ENCODE data around the gene CCSER1. TPM values are rescaled to one million over a fixed set of nuclear protein-coding genes. Genes with fewer than 3 reads are reported as not detected.
"Not testable (repeated sequence)": the region's sequence is repeated elsewhere in the genome, so short reads cannot be mapped to it uniquely, and the experiment has no call there.

Gene CCSER1
- total RNA-seq, 2 experiments from 2014 or later = not detected

DNA sequence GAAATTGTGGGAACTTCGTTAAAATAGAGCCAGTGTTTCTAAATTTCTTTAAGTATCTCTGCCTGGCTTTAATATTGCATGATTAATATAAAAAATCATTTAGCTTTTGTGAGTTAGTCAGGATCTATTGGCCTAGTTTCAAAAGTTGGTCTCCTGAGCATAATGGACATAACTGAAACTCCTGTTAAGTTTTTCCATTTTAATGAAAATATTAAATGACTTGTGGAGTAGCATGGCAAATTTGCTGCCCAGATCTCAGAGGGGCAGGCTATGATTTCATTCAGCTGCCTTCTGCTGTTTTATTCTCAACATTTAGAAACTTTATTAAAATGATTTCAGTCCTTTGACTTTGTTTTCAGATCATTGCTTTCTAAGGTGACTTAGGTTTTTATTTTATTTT, 1213.6 kb downstream of the CCSER1 start:
- no peak for TF ChIP-seq EZH2phosphoT487 (IDR thresholded peaks at IDR 0.05; ENCODE audit: borderline replicate concordance, low read depth, low read length)
- TF ChIP-seq, protein P1, sequence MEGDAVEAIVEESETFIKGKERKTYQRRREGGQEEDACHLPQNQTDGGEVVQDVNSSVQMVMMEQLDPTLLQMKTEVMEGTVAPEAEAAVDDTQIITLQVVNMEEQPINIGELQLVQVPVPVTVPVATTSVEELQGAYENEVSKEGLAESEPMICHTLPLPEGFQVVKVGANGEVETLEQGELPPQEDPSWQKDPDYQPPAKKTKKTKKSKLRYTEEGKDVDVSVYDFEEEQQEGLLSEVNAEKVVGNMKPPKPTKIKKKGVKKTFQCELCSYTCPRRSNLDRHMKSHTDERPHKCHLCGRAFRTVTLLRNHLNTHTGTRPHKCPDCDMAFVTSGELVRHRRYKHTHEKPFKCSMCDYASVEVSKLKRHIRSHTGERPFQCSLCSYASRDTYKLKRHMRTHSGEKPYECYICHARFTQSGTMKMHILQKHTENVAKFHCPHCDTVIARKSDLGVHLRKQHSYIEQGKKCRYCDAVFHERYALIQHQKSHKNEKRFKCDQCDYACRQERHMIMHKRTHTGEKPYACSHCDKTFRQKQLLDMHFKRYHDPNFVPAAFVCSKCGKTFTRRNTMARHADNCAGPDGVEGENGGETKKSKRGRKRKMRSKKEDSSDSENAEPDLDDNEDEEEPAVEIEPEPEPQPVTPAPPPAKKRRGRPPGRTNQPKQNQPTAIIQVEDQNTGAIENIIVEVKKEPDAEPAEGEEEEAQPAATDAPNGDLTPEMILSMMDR (conservative IDR thresholded peaks at IDR 0.05; ENCODE audit: low read length) = no peak
- H3K4me3 ChIP-seq (ENCODE audit: low read depth, low read length, poor library complexity, severe bottlenecking) = no peak overlapping the region
- ChIA-PET POLR2A (no interaction called here), CTCF (ENCODE audit: unreplicated experiment) (no interaction called here)
- H3K27ac ChIP-seq (ENCODE audit: low read depth, low read length, poor library complexity, severe bottlenecking) = no peak overlapping the region
- BruUV-seq (replicated peaks) = no TSS peak
- no peaks in the 10 kb centered on the region for H3K9me3 ChIP-seq (ENCODE audit: low read length)
- no peaks in the 10 kb centered on the region for H4K20me1 ChIP-seq (ENCODE audit: insufficient read depth, low read length)
- no peak for DNase-seq (ENCODE audit: low spot score)
- H3K36me3 ChIP-seq (ENCODE audit: insufficient read depth, low read length) = no peaks in the 10 kb centered on the region
- H3K9me2 ChIP-seq (ENCODE audit: insufficient read depth, low read length) = no peaks in the 10 kb centered on the region
- no peak overlapping the region for H2AFZ ChIP-seq (ENCODE audit: low read length)
- intact Hi-C loops (cut with micrococcal nuclease; ENCODE audit: unreplicated experiment) = no loop called here
- no peaks in the 10 kb centered on the region for H3K79me2 ChIP-seq (ENCODE audit: insufficient read depth, low read depth, low read length)
- H3K4me2 ChIP-seq (ENCODE audit: low read length) = no peak overlapping the region
- H3K4me1 ChIP-seq (ENCODE audit: insufficient read depth, low read length, poor library complexity, severe bottlenecking) = no peaks in the 10 kb centered on the region

DNA sequence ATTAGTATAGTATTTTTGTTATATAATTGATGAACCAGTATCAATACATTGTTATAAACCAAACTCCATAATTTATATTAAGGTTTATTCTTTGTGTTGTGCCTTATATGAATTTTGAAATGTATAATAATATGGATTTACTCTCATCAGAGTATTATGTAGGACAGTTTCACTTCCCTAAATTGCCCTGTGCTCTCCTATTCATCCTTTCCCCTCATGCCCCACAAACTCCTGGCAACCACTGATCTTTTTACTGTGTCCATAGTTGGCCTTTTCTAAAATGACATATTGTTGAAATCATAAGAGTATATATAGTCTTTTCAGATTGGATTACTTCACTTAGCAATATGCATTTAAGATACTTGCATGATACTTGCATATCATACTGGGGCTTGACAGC, 1218.4 kb downstream of the CCSER1 start:
- no peak overlapping the region for H3K4me2 ChIP-seq (ENCODE audit: low read length)
- no peak for TF ChIP-seq EZH2phosphoT487 (IDR thresholded peaks at IDR 0.05; ENCODE audit: borderline replicate concordance, low read depth, low read length)
- TF ChIP-seq, protein P1 (conservative IDR thresholded peaks at IDR 0.05; ENCODE audit: low read length) = no peak
- intact Hi-C loops (cut with micrococcal nuclease; ENCODE audit: unreplicated experiment) = no loop called here
- POLR2A ChIA-PET = no interaction called here
- no peaks in the 10 kb centered on the region for H3K36me3 ChIP-seq (ENCODE audit: insufficient read depth, low read length)
- no peak overlapping the region for H3K27ac ChIP-seq (ENCODE audit: low read depth, low read length, poor library complexity, severe bottlenecking)
- no peaks in the 10 kb centered on the region for H3K9me3 ChIP-seq (ENCODE audit: low read length)
- BruUV-seq (replicated peaks) = no TSS peak
- no peak for DNase-seq (ENCODE audit: low spot score)
- CTCF ChIA-PET (ENCODE audit: unreplicated experiment) = no interaction called here
- no peaks in the 10 kb centered on the region for H4K20me1 ChIP-seq (ENCODE audit: insufficient read depth, low read length)
- no peaks in the 10 kb centered on the region for H3K9me2 ChIP-seq (ENCODE audit: insufficient read depth, low read length)
- H2AFZ ChIP-seq (ENCODE audit: low read length) = no peak overlapping the region
- no peaks in the 10 kb centered on the region for H3K4me1 ChIP-seq (ENCODE audit: insufficient read depth, low read length, poor library complexity, severe bottlenecking)
- no peaks in the 10 kb centered on the region for H3K79me2 ChIP-seq (ENCODE audit: insufficient read depth, low read depth, low read length)
- H3K4me3 ChIP-seq (ENCODE audit: low read depth, low read length, poor library complexity, severe bottlenecking) = no peak overlapping the region

DNA sequence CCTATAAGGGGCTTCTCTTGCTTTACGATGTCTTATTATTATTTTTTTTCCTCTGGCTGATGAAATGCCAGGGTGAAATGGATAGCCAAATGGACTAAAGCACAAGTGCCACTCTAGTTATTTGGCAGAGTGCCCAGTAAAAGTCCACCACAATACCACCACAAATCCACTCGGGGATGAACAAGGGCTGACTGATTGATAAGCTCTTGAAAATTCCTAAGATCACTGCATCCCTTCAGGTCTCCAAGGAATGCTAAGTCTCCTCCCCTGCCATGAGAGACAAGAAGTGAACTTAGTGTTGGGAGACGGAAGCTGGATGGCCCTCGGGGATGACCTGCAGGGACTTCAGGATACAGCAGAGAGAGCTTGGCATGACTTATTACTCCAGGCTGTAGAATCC, 1229.3 kb downstream of the CCSER1 start:
- H3K36me3 ChIP-seq (ENCODE audit: insufficient read depth, low read length); CTCF ChIA-PET (ENCODE audit: unreplicated experiment); H3K9me3 ChIP-seq (ENCODE audit: low read length); H3K4me3 ChIP-seq (ENCODE audit: low read depth, low read length, poor library complexity, severe bottlenecking); intact Hi-C loops (cut with micrococcal nuclease; ENCODE audit: unreplicated experiment); H3K79me2 ChIP-seq (ENCODE audit: insufficient read depth, low read depth, low read length); H3K4me1 ChIP-seq (ENCODE audit: insufficient read depth, low read length, poor library complexity, severe bottlenecking); H3K4me2 ChIP-seq (ENCODE audit: low read length); DNase-seq (ENCODE audit: low spot score); POLR2A ChIA-PET; BruUV-seq (replicated peaks); H4K20me1 ChIP-seq (ENCODE audit: insufficient read depth, low read length); H2AFZ ChIP-seq (ENCODE audit: low read length); H3K27ac ChIP-seq (ENCODE audit: low read depth, low read length, poor library complexity, severe bottlenecking); H3K9me2 ChIP-seq (ENCODE audit: insufficient read depth, low read length): not testable (repeated sequence)

DNA sequence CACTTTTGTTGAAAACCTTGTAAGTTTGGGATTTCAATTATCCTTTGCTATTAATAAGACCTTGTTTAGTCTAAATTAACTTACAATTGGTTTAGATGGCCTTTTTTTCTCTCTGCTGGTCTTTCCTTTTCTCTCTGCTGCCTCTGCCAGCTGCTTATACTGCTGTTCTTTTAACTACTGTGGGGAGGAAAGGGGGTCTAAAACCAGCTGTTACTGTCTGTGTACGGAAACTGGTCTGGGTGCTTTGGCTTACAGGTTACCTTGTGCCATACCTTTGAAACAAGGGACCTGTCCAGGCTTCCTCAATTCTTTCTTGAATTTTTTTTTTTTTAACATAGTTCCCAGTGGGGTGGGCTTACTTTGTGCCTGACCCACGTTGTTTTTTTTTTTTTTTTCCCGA, 1230.8 kb downstream of the CCSER1 start:
- CTCF ChIA-PET (ENCODE audit: unreplicated experiment); H4K20me1 ChIP-seq (ENCODE audit: insufficient read depth, low read length); intact Hi-C loops (cut with micrococcal nuclease; ENCODE audit: unreplicated experiment); H3K4me2 ChIP-seq (ENCODE audit: low read length); DNase-seq (ENCODE audit: low spot score); H2AFZ ChIP-seq (ENCODE audit: low read length); H3K4me3 ChIP-seq (ENCODE audit: low read depth, low read length, poor library complexity, severe bottlenecking); BruUV-seq (replicated peaks); H3K79me2 ChIP-seq (ENCODE audit: insufficient read depth, low read depth, low read length); POLR2A ChIA-PET; H3K36me3 ChIP-seq (ENCODE audit: insufficient read depth, low read length); H3K9me3 ChIP-seq (ENCODE audit: low read length); H3K9me2 ChIP-seq (ENCODE audit: insufficient read depth, low read length); H3K4me1 ChIP-seq (ENCODE audit: insufficient read depth, low read length, poor library complexity, severe bottlenecking); H3K27ac ChIP-seq (ENCODE audit: low read depth, low read length, poor library complexity, severe bottlenecking): not testable (repeated sequence)

DNA sequence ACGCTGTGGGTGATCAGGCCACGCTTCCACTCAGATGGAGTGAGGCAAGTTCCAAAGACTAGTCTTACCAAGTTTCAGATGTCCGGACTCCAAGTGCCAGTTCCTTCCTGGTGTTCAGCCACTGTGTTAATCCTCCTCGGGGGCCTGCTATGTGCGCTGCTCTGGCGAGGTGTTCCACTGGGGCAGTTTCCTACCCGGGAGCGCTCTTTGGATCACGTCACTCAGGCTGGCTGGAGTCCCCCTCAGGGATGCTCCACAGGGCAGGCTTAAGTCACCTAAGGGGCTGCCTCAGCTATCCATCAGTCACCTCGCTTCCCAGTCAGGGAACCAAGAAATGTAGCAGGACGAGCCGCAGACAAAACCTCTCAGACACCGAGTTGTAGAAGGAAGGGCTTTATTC, 1231.4 kb downstream of the CCSER1 start:
- H3K9me3 ChIP-seq (ENCODE audit: low read length); H2AFZ ChIP-seq (ENCODE audit: low read length); H3K27ac ChIP-seq (ENCODE audit: low read depth, low read length, poor library complexity, severe bottlenecking); H3K4me3 ChIP-seq (ENCODE audit: low read depth, low read length, poor library complexity, severe bottlenecking); H4K20me1 ChIP-seq (ENCODE audit: insufficient read depth, low read length); H3K79me2 ChIP-seq (ENCODE audit: insufficient read depth, low read depth, low read length); BruUV-seq (replicated peaks); POLR2A ChIA-PET; intact Hi-C loops (cut with micrococcal nuclease; ENCODE audit: unreplicated experiment); H3K36me3 ChIP-seq (ENCODE audit: insufficient read depth, low read length); H3K4me1 ChIP-seq (ENCODE audit: insufficient read depth, low read length, poor library complexity, severe bottlenecking); H3K4me2 ChIP-seq (ENCODE audit: low read length); H3K9me2 ChIP-seq (ENCODE audit: insufficient read depth, low read length); DNase-seq (ENCODE audit: low spot score); CTCF ChIA-PET (ENCODE audit: unreplicated experiment): not testable (repeated sequence)
